H9 (cell line): Measurements from ENCODE around the gene PIAS1. TPM values are rescaled to one million over a fixed set of nuclear protein-coding genes. Genes with fewer than 3 reads are reported as not detected.

Experiments used
- DNase-seq: peaks from one replicate; pipeline ENCODE4 v3.0.0-alpha.2; 2017
- H2AFZ ChIP-seq: one replicate; pipeline ENCODE4 v1.6.1; 2013; ENCODE audit warnings: mild to moderate bottlenecking, low read length, control low read depth, moderate library complexity
- H2AK5ac ChIP-seq: 2 replicates; pipeline ENCODE4 v1.6.1; 2013; ENCODE audit warnings: low read length, control low read depth, mixed read lengths; ENCODE audit not compliant: insufficient read length
- H2BK120ac ChIP-seq: one replicate; pipeline ENCODE4 v1.6.1; 2013; ENCODE audit warnings: low read depth, mild to moderate bottlenecking, low read length, control low read depth, inconsistent platforms; ENCODE audit not compliant: poor library complexity, severe bottlenecking
- H2BK12ac ChIP-seq: 2 replicates; pipeline ENCODE4 v1.6.1; 2013; ENCODE audit warnings: low read length, control low read depth, mixed read lengths, low read depth; ENCODE audit not compliant: insufficient read length
- H2BK15ac ChIP-seq: 2 replicates; pipeline ENCODE4 v1.6.1; 2013; ENCODE audit warnings: low read depth, low read length, control low read depth
- H2BK20ac ChIP-seq: one replicate; pipeline ENCODE4 v1.6.1; 2013; ENCODE audit warnings: low read depth, mild to moderate bottlenecking, low read length, control low read depth, inconsistent platforms; ENCODE audit not compliant: poor library complexity, severe bottlenecking
- H2BK5ac ChIP-seq: 2 replicates; pipeline ENCODE4 v1.6.1; 2013; ENCODE audit warnings: low read length, control low read depth, mixed read lengths; ENCODE audit not compliant: insufficient read length
- H3K14ac ChIP-seq: 2 replicates; pipeline ENCODE4 v1.6.1; 2013; ENCODE audit warnings: low read length, control low read depth; ENCODE audit not compliant: insufficient read depth
- H3K18ac ChIP-seq: 2 replicates; pipeline ENCODE4 v1.6.1; 2013; ENCODE audit warnings: low read depth, mild to moderate bottlenecking, mixed read lengths, low read length, control low read depth; ENCODE audit not compliant: insufficient read length
- H3K23ac ChIP-seq: 2 replicates; pipeline ENCODE4 v1.6.1; 2013; ENCODE audit warnings: low read length, control low read depth, mixed read lengths, low read depth; ENCODE audit not compliant: insufficient read length
- H3K23me2 ChIP-seq: 2 replicates; pipeline ENCODE4 v1.6.1; 2013; ENCODE audit warnings: low read depth, mild to moderate bottlenecking, mixed read lengths, low read length, control low read depth; ENCODE audit not compliant: insufficient read length, poor library complexity, severe bottlenecking
- H3K27ac ChIP-seq: 2 replicates; pipeline ENCODE4 v1.5.1; 2013; ENCODE audit warnings: low read length, control low read depth, mixed read lengths, low read depth; ENCODE audit not compliant: insufficient read length
- H3K27me3 ChIP-seq: 2 replicates; pipeline ENCODE4 v1.6.1; 2013; ENCODE audit warnings: low read length, control low read depth, inconsistent platforms; ENCODE audit not compliant: insufficient read depth
- H3K4ac ChIP-seq: 2 replicates; pipeline ENCODE4 v1.6.1; 2013; ENCODE audit warnings: low read depth, mild to moderate bottlenecking, control low read depth, inconsistent platforms, low read length, moderate library complexity
- H3K4me1 ChIP-seq: 2 replicates; pipeline ENCODE4 v1.6.1; 2013; ENCODE audit warnings: low read length, control low read depth, inconsistent platforms; ENCODE audit not compliant: insufficient read depth
- H3K4me2 ChIP-seq: 2 replicates; pipeline ENCODE4 v1.6.1; 2013; ENCODE audit warnings: low read length, control low read depth, mixed read lengths; ENCODE audit not compliant: insufficient read length, insufficient read depth
- H3K56ac ChIP-seq: 2 replicates; pipeline ENCODE4 v1.6.1; 2013; ENCODE audit warnings: low read depth, mild to moderate bottlenecking, mixed read lengths, low read length, control low read depth; ENCODE audit not compliant: insufficient read length
- H3K79me1 ChIP-seq: 2 replicates; pipeline ENCODE4 v1.6.1; 2013; ENCODE audit warnings: low read depth, mild to moderate bottlenecking, moderate library complexity, low read length, control low read depth, inconsistent platforms; ENCODE audit not compliant: insufficient read depth, poor library complexity, severe bottlenecking
- H3K79me2 ChIP-seq: 2 replicates; pipeline ENCODE4 v1.6.1; 2013; ENCODE audit warnings: low read length, control low read depth, inconsistent platforms; ENCODE audit not compliant: insufficient read depth
- H3K9ac ChIP-seq: 2 replicates; pipeline ENCODE4 v1.6.1; 2013; ENCODE audit warnings: low read length, control low read depth, mixed read lengths; ENCODE audit not compliant: insufficient read length; ENCODE audit errors: extremely low read depth
- H3K9me3 ChIP-seq: one replicate; pipeline ENCODE4 v1.6.1; 2013; ENCODE audit warnings: low read depth, low read length, inconsistent platforms; ENCODE audit not compliant: control insufficient read depth
- H3T11ph ChIP-seq: one replicate; pipeline ENCODE4 v1.6.1; 2013; ENCODE audit warnings: mild to moderate bottlenecking, low read length, control low read depth, inconsistent platforms
- H4K20me1 ChIP-seq: one replicate; pipeline ENCODE4 v1.6.1; 2013; ENCODE audit not compliant: control insufficient read depth, insufficient read length, insufficient read depth
- H4K5ac ChIP-seq: 2 replicates; pipeline ENCODE4 v1.6.1; 2013; ENCODE audit warnings: low read depth, mild to moderate bottlenecking, mixed read lengths, low read length, control low read depth; ENCODE audit not compliant: insufficient read length
- H4K8ac ChIP-seq: replicated peaks from 2 replicates; pipeline ENCODE4 v1.6.1; 2013; ENCODE audit warnings: low read length, control low read depth, mixed read lengths, low read depth; ENCODE audit not compliant: insufficient read length
- H4K91ac ChIP-seq: 2 replicates; pipeline ENCODE4 v1.6.1; 2013; ENCODE audit warnings: low read depth, mild to moderate bottlenecking, moderate library complexity, mixed read lengths, low read length, control low read depth; ENCODE audit not compliant: insufficient read length
- H3K27ac Mint-ChIP-seq, 3 experiments: 2 replicates in 2 of 3; 3 replicates in 1 of 3; pipeline ENCODE4 v1.8.0; 2020 to 2021; ENCODE audit warnings: mixed read lengths in 3 of 3, mild to moderate bottlenecking in 1 of 3, moderate library complexity in 1 of 3
- H3K27me3 Mint-ChIP-seq: 2 replicates; pipeline ENCODE4 v1.8.0; 2021; ENCODE audit warnings: low read depth, mild to moderate bottlenecking, moderate library complexity, mixed read lengths
- H3K36me3 Mint-ChIP-seq, 3 experiments: 2 replicates in 2 of 3; 3 replicates in 1 of 3; pipeline ENCODE4 v1.8.0; 2020 to 2021; ENCODE audit warnings: low read depth in 3 of 3, mixed read lengths in 3 of 3; ENCODE audit not compliant: insufficient read depth in 1 of 3
- H3K4me1 Mint-ChIP-seq, 2 experiments: 2 replicates each; pipeline ENCODE4 v1.8.0; 2020; ENCODE audit warnings: mixed read lengths in 2 of 2
- H3K4me3 Mint-ChIP-seq, 2 experiments: 2 replicates in 1 of 2; 3 replicates in 1 of 2; pipeline ENCODE4 v1.8.0; 2020 to 2021; ENCODE audit warnings: mild to moderate bottlenecking in 2 of 2, mixed read lengths in 2 of 2, moderate library complexity in 1 of 2
- H3K9me3 Mint-ChIP-seq, 2 experiments: 2 replicates in 1 of 2; 3 replicates in 1 of 2; pipeline ENCODE4 v1.8.0; 2020; ENCODE audit warnings: mild to moderate bottlenecking in 2 of 2, mixed read lengths in 2 of 2, moderate library complexity in 1 of 2
- WGBS: extraction: QIAGEN DNeasy Blood & Tissue Kit; methylation state at CpG from one replicate; pipeline ENCODE4 v1.1.7; 2013; ENCODE audit warnings: missing lambda C conversion rate, low lambda C conversion rate, mixed read lengths; ENCODE audit not compliant: insufficient read length; ENCODE audit errors: extremely low coverage; 5-methylcytosine and 5-hydroxymethylcytosine counted together
- total RNA-seq: library from RNA; stranded (reverse); gene quantifications from 2 replicates; pipeline ENCODE4 v1.2.1, GENCODE V29; 2021
- TF ChIP-seq, protein P1 (sequence below): fragments of 200-600 bp; sonication (generic); conservative IDR thresholded peaks from 3 replicates; pipeline ENCODE4 v1.8.0; 2021; ENCODE audit warnings: antibody characterized with exemption, mild to moderate bottlenecking

PIAS1 gene
- total RNA-seq, 1 experiment from 2014 or later, result 31.1 TPM

DNA sequence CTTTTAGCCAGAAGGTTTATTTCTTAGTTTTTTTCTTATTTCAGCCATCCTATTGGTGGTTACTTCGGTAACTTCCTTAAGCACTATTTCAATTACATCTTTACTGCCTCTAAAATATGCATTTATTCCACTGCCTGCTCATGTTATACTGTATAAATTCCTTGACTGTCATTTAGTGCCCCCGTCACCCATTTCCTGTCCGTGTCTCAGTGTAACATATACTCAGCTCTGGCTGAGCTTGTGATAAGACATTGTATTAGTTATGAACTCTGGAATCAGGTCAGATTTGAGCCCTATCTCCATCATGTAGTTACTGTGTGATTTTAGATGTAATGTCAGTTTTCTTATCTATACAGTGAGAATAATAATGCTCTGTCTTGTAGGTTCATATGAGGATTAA is 24.2 kb downstream of the PIAS1 start:
- no peak overlapping the region for H2BK15ac ChIP-seq
- peaks cover 30 to 34% of the 10 kb centered on the region in 2 experiments for H3K4me1 Mint-ChIP-seq
- H3K18ac ChIP-seq, result no peak overlapping the region
- H4K5ac ChIP-seq, result no peak overlapping the region
- no peak overlapping the region for H3K4me3 Mint-ChIP-seq
- no peaks in the 10 kb centered on the region for H3K27me3 ChIP-seq
- no peak overlapping the region for H4K8ac ChIP-seq
- no peak overlapping the region for H3K4me2 ChIP-seq
- WGBS, result no CpG with 5 or more reads among the region's 3 CpGs
- no peaks in the 10 kb centered on the region for H3K9me3 ChIP-seq
- H2BK120ac ChIP-seq, result no peak overlapping the region
- H3K56ac ChIP-seq, result no peak overlapping the region
- H3K27me3 Mint-ChIP-seq, result no peaks in the 10 kb centered on the region
- no peak overlapping the region for H3K23ac ChIP-seq
- H3K9me3 Mint-ChIP-seq, result no peaks in the 10 kb centered on the region
- H3K36me3 Mint-ChIP-seq, result no peaks in the 10 kb centered on the region
- no peak overlapping the region for H3K9ac ChIP-seq
- H4K91ac ChIP-seq, result no peak overlapping the region
- H4K20me1 ChIP-seq, result no peaks in the 10 kb centered on the region
- no peak overlapping the region for H3K27ac Mint-ChIP-seq
- H2BK12ac ChIP-seq, result no peak overlapping the region
- H3K79me1 ChIP-seq, result peaks cover 2% of the 10 kb centered on the region
- TF ChIP-seq, protein P1, sequence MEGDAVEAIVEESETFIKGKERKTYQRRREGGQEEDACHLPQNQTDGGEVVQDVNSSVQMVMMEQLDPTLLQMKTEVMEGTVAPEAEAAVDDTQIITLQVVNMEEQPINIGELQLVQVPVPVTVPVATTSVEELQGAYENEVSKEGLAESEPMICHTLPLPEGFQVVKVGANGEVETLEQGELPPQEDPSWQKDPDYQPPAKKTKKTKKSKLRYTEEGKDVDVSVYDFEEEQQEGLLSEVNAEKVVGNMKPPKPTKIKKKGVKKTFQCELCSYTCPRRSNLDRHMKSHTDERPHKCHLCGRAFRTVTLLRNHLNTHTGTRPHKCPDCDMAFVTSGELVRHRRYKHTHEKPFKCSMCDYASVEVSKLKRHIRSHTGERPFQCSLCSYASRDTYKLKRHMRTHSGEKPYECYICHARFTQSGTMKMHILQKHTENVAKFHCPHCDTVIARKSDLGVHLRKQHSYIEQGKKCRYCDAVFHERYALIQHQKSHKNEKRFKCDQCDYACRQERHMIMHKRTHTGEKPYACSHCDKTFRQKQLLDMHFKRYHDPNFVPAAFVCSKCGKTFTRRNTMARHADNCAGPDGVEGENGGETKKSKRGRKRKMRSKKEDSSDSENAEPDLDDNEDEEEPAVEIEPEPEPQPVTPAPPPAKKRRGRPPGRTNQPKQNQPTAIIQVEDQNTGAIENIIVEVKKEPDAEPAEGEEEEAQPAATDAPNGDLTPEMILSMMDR, result no peak
- H2AK5ac ChIP-seq, result no peak overlapping the region
- no peaks in the 10 kb centered on the region for H3K4me1 ChIP-seq
- H3K79me2 ChIP-seq, result peaks cover 9% of the 10 kb centered on the region; the same call in 1 of the 2 replicates
- H3K4ac ChIP-seq, result no peak overlapping the region
- H3K27ac ChIP-seq, result no peak overlapping the region
- H2AFZ ChIP-seq, result no peak overlapping the region
- no peaks in the 10 kb centered on the region for H3K23me2 ChIP-seq
- no peak overlapping the region for H2BK20ac ChIP-seq
- no peak overlapping the region for H3K14ac ChIP-seq
- no peak overlapping the region for H3T11ph ChIP-seq
- DNase-seq, result no peak
- H2BK5ac ChIP-seq, result no peak overlapping the region
